Measurements from ENCODE around the gene MSMO1.

GRCh38 chr4:165299399-165300060 lies 27.9 kb upstream of the MSMO1 start:
- TF ChIP-seq POLR2A (IDR thresholded peaks at IDR 0.05) (no peak), CTCF (IDR thresholded peaks at IDR 0.05) (no peak)
